H9 (cell line): ENCODE data around the gene ABCF2. TPM values are rescaled to one million over a fixed set of nuclear protein-coding genes. Genes with fewer than 3 reads are reported as not detected.

Experiments
- DNase-seq: peaks from one replicate; pipeline ENCODE4 v3.0.0-alpha.2; 2017
- H2AFZ ChIP-seq: one replicate; pipeline ENCODE4 v1.6.1; 2013; ENCODE audit warnings: mild to moderate bottlenecking, low read length, control low read depth, moderate library complexity
- H2AK5ac ChIP-seq: 2 replicates; pipeline ENCODE4 v1.6.1; 2013; ENCODE audit warnings: low read length, control low read depth, mixed read lengths; ENCODE audit not compliant: insufficient read length
- H2BK120ac ChIP-seq: one replicate; pipeline ENCODE4 v1.6.1; 2013; ENCODE audit warnings: low read depth, mild to moderate bottlenecking, low read length, control low read depth, inconsistent platforms; ENCODE audit not compliant: poor library complexity, severe bottlenecking
- H2BK12ac ChIP-seq: 2 replicates; pipeline ENCODE4 v1.6.1; 2013; ENCODE audit warnings: low read length, control low read depth, mixed read lengths, low read depth; ENCODE audit not compliant: insufficient read length
- H2BK15ac ChIP-seq: 2 replicates; pipeline ENCODE4 v1.6.1; 2013; ENCODE audit warnings: low read depth, low read length, control low read depth
- H2BK20ac ChIP-seq: one replicate; pipeline ENCODE4 v1.6.1; 2013; ENCODE audit warnings: low read depth, mild to moderate bottlenecking, low read length, control low read depth, inconsistent platforms; ENCODE audit not compliant: poor library complexity, severe bottlenecking
- H2BK5ac ChIP-seq: 2 replicates; pipeline ENCODE4 v1.6.1; 2013; ENCODE audit warnings: low read length, control low read depth, mixed read lengths; ENCODE audit not compliant: insufficient read length
- H3K14ac ChIP-seq: 2 replicates; pipeline ENCODE4 v1.6.1; 2013; ENCODE audit warnings: low read length, control low read depth; ENCODE audit not compliant: insufficient read depth
- H3K18ac ChIP-seq: 2 replicates; pipeline ENCODE4 v1.6.1; 2013; ENCODE audit warnings: low read depth, mild to moderate bottlenecking, mixed read lengths, low read length, control low read depth; ENCODE audit not compliant: insufficient read length
- H3K23ac ChIP-seq: 2 replicates; pipeline ENCODE4 v1.6.1; 2013; ENCODE audit warnings: low read length, control low read depth, mixed read lengths, low read depth; ENCODE audit not compliant: insufficient read length
- H3K23me2 ChIP-seq: 2 replicates; pipeline ENCODE4 v1.6.1; 2013; ENCODE audit warnings: low read depth, mild to moderate bottlenecking, mixed read lengths, low read length, control low read depth; ENCODE audit not compliant: insufficient read length, poor library complexity, severe bottlenecking
- H3K27ac ChIP-seq: 2 replicates; pipeline ENCODE4 v1.5.1; 2013; ENCODE audit warnings: low read length, control low read depth, mixed read lengths, low read depth; ENCODE audit not compliant: insufficient read length
- H3K27me3 ChIP-seq: 2 replicates; pipeline ENCODE4 v1.6.1; 2013; ENCODE audit warnings: low read length, control low read depth, inconsistent platforms; ENCODE audit not compliant: insufficient read depth
- H3K4ac ChIP-seq: 2 replicates; pipeline ENCODE4 v1.6.1; 2013; ENCODE audit warnings: low read depth, mild to moderate bottlenecking, control low read depth, inconsistent platforms, low read length, moderate library complexity
- H3K4me1 ChIP-seq: 2 replicates; pipeline ENCODE4 v1.6.1; 2013; ENCODE audit warnings: low read length, control low read depth, inconsistent platforms; ENCODE audit not compliant: insufficient read depth
- H3K4me2 ChIP-seq: 2 replicates; pipeline ENCODE4 v1.6.1; 2013; ENCODE audit warnings: low read length, control low read depth, mixed read lengths; ENCODE audit not compliant: insufficient read length, insufficient read depth
- H3K56ac ChIP-seq: 2 replicates; pipeline ENCODE4 v1.6.1; 2013; ENCODE audit warnings: low read depth, mild to moderate bottlenecking, mixed read lengths, low read length, control low read depth; ENCODE audit not compliant: insufficient read length
- H3K79me1 ChIP-seq: 2 replicates; pipeline ENCODE4 v1.6.1; 2013; ENCODE audit warnings: low read depth, mild to moderate bottlenecking, moderate library complexity, low read length, control low read depth, inconsistent platforms; ENCODE audit not compliant: insufficient read depth, poor library complexity, severe bottlenecking
- H3K79me2 ChIP-seq: 2 replicates; pipeline ENCODE4 v1.6.1; 2013; ENCODE audit warnings: low read length, control low read depth, inconsistent platforms; ENCODE audit not compliant: insufficient read depth
- H3K9ac ChIP-seq: 2 replicates; pipeline ENCODE4 v1.6.1; 2013; ENCODE audit warnings: low read length, control low read depth, mixed read lengths; ENCODE audit not compliant: insufficient read length; ENCODE audit errors: extremely low read depth
- H3K9me3 ChIP-seq: one replicate; pipeline ENCODE4 v1.6.1; 2013; ENCODE audit warnings: low read depth, low read length, inconsistent platforms; ENCODE audit not compliant: control insufficient read depth
- H3T11ph ChIP-seq: one replicate; pipeline ENCODE4 v1.6.1; 2013; ENCODE audit warnings: mild to moderate bottlenecking, low read length, control low read depth, inconsistent platforms
- H4K20me1 ChIP-seq: one replicate; pipeline ENCODE4 v1.6.1; 2013; ENCODE audit not compliant: control insufficient read depth, insufficient read length, insufficient read depth
- H4K5ac ChIP-seq: 2 replicates; pipeline ENCODE4 v1.6.1; 2013; ENCODE audit warnings: low read depth, mild to moderate bottlenecking, mixed read lengths, low read length, control low read depth; ENCODE audit not compliant: insufficient read length
- H4K8ac ChIP-seq: replicated peaks from 2 replicates; pipeline ENCODE4 v1.6.1; 2013; ENCODE audit warnings: low read length, control low read depth, mixed read lengths, low read depth; ENCODE audit not compliant: insufficient read length
- H4K91ac ChIP-seq: 2 replicates; pipeline ENCODE4 v1.6.1; 2013; ENCODE audit warnings: low read depth, mild to moderate bottlenecking, moderate library complexity, mixed read lengths, low read length, control low read depth; ENCODE audit not compliant: insufficient read length
- H3K27ac Mint-ChIP-seq, 3 experiments: 2 replicates in 2 of 3; 3 replicates in 1 of 3; pipeline ENCODE4 v1.8.0; 2020 to 2021; ENCODE audit warnings: mixed read lengths in 3 of 3, mild to moderate bottlenecking in 1 of 3, moderate library complexity in 1 of 3
- H3K27me3 Mint-ChIP-seq: 2 replicates; pipeline ENCODE4 v1.8.0; 2021; ENCODE audit warnings: low read depth, mild to moderate bottlenecking, moderate library complexity, mixed read lengths
- H3K36me3 Mint-ChIP-seq, 3 experiments: 2 replicates in 2 of 3; 3 replicates in 1 of 3; pipeline ENCODE4 v1.8.0; 2020 to 2021; ENCODE audit warnings: low read depth in 3 of 3, mixed read lengths in 3 of 3; ENCODE audit not compliant: insufficient read depth in 1 of 3
- H3K4me1 Mint-ChIP-seq, 2 experiments: 2 replicates each; pipeline ENCODE4 v1.8.0; 2020; ENCODE audit warnings: mixed read lengths in 2 of 2
- H3K4me3 Mint-ChIP-seq, 2 experiments: 2 replicates in 1 of 2; 3 replicates in 1 of 2; pipeline ENCODE4 v1.8.0; 2020 to 2021; ENCODE audit warnings: mild to moderate bottlenecking in 2 of 2, mixed read lengths in 2 of 2, moderate library complexity in 1 of 2
- H3K9me3 Mint-ChIP-seq, 2 experiments: 2 replicates in 1 of 2; 3 replicates in 1 of 2; pipeline ENCODE4 v1.8.0; 2020; ENCODE audit warnings: mild to moderate bottlenecking in 2 of 2, mixed read lengths in 2 of 2, moderate library complexity in 1 of 2
- CTCF ChIP-seq: fragments of 200-600 bp; sonication (generic); conservative IDR thresholded peaks from 3 replicates; pipeline ENCODE4 v1.8.0; 2021; ENCODE audit warnings: antibody characterized with exemption, mild to moderate bottlenecking
- WGBS: extraction: QIAGEN DNeasy Blood & Tissue Kit; methylation state at CpG from one replicate; pipeline ENCODE4 v1.1.7; 2013; ENCODE audit warnings: missing lambda C conversion rate, low lambda C conversion rate, mixed read lengths; ENCODE audit not compliant: insufficient read length; ENCODE audit errors: extremely low coverage; 5-methylcytosine and 5-hydroxymethylcytosine counted together
- total RNA-seq: library from RNA; stranded (reverse); gene quantifications from 2 replicates; pipeline ENCODE4 v1.2.1, GENCODE V29; 2021

Gene ABCF2
- total RNA-seq, 1 experiment from 2014 or later, result 70.1 TPM

- no peaks in the 10 kb centered on the region for H3K9me3 Mint-ChIP-seq
- Histone ChIP-seq H3K4me2 (no peak overlapping the region), H4K8ac (no peak overlapping the region), H3K9me3 (no peaks in the 10 kb centered on the region), H3K56ac (no peak overlapping the region), H2AK5ac (no peak overlapping the region), H2BK120ac (no peak overlapping the region), H4K5ac (no peak overlapping the region), H2BK20ac (no peak overlapping the region), H3T11ph (no peak overlapping the region), H3K79me1 (no peaks in the 10 kb centered on the region), H3K27me3 (no peaks in the 10 kb centered on the region; the same call in 1 of the 2 replicates), H2BK5ac (no peak overlapping the region), H4K91ac (no peak overlapping the region), H3K79me2 (no peaks in the 10 kb centered on the region), H3K23ac (no peak overlapping the region), H3K23me2 (no peaks in the 10 kb centered on the region), H4K20me1 (no peaks in the 10 kb centered on the region), H3K4me1 (no peaks in the 10 kb centered on the region), H2AFZ (no peak overlapping the region), H2BK15ac (no peak overlapping the region), H2BK12ac (no peak overlapping the region), H3K14ac (no peak overlapping the region), H3K27ac (no peak overlapping the region), H3K4ac (no peak overlapping the region), H3K9ac (no peak overlapping the region), H3K18ac (no peak overlapping the region)
- H3K4me3 Mint-ChIP-seq, result peak overlapping the region; percentile 43 to 71; a peak in 2 of 5 replicates
- no CpG with 5 or more reads among the region's 17 CpGs for WGBS
- TF ChIP-seq CTCF, result no peak
- H3K36me3 Mint-ChIP-seq, result no peaks in the 10 kb centered on the region; a peak in 1 of 7 replicates
- H3K4me1 Mint-ChIP-seq, result peaks cover 6 to 19% of the 10 kb centered on the region in 2 experiments
- peaks cover 63% of the 10 kb centered on the region for H3K27me3 Mint-ChIP-seq
- DNase-seq, result no peak
- H3K27ac Mint-ChIP-seq, result no peak overlapping the region
Observed at GRCh38 chr7:151274936-151275812, 48.2 kb upstream of the ABCF2 start.
